Activated naive CD4-positive, alpha-beta T cell (primary cell): ENCODE results near the gene CD248.
A peak's percentile ranks its signal among the peaks of the same experiment; 100 is the strongest.
"Not testable (repeated sequence)": the region's sequence is repeated elsewhere in the genome, so short reads cannot be mapped to it uniquely, and the experiment has no call there.

Experiments
- DNase-seq, 4 experiments: peaks; one replicate each; lab custom pipeline; 2025; lab: John Stamatoyannopoulos, UW

CD248 gene

DNA sequence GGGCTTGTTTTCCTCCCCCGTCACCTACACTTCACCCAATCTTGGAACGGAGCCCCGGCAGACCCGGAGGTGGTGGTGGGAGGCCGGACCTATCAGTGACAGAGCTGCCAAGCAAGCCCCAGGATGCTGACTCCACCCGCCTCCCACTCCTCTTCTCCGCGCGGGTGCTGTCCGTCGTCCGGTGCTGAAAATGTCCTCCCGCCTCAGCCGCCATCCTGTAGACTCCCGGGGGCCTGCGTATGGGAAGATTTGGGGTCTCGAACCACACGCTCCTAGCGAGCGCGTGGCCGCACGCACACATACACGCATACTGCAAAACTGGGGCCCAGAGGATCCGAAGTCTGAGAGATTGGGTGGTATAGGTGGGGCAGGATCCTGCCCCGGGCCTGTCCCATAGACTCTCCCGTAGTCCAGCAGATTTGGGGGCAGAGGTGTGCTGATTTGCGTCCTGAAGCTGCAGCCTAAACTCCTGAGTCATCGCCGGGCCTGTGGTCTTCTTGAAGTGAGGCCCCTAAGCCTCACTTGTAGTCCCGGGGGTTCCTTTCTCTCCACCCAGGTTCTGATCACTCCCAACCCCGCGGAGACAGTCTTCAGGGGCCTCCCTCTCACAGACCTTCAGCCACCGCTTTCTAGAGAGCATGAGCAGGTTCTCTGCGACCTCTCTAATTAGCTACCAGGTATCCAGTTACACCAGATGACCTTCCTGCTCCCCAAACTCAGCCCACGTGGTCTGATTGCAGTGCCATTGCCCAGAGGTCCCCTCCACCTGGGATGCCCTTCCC, 27.1 kb downstream of the CD248 start:
- peak; percentile 68 to 80 (median 74) for DNase-seq

DNA sequence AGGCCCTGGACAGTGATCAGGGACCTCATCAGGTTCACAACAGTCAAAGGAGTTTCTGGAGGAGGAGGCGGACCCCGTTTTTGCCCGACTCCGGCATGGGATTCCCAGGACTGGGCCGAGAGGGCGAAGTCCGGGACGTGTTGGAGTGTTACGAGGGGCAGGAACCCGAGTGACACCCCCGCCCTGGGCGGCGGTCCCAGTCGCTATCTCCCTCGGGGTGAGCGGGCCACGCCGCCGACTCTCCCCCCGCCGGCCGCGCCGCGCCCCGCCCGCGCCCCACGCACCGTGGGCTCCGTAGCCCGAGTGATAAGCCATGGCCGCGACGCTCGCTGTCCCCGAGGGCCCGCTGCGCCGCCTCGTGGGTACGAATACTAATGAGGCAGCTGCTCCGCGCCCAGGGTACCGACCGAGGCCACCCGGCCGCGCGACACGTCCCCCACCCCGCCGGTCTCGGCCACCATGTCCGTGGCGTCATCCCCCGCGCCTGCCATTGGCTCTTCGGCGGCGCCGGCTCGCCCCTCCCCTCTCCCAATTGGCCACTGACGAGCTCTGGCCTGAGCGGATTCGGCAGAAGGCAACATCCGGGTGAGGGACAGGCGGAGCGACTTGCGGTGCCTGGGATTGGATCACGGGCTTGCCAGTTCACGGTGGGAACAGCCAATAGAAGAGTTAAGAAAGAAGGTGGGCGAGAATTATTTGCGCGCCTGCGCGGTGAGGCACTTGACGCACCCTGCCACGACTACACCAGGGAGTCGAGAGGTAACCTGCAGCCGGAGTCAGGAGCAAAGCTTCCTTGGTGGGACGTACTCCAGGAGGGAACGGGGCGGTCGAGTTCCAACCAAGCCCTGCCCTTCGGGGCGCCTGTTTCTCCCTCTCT, 27.9 kb downstream of the CD248 start, which contains the start of gene YIF1A:
YIF1A (minus strand) TSS at position 473 of the 877 bp plus-strand sequence; CDS start at position 315, 158 bp downstream.
- DNase-seq, result peak; percentile 92 to 97 (median 94)

DNA sequence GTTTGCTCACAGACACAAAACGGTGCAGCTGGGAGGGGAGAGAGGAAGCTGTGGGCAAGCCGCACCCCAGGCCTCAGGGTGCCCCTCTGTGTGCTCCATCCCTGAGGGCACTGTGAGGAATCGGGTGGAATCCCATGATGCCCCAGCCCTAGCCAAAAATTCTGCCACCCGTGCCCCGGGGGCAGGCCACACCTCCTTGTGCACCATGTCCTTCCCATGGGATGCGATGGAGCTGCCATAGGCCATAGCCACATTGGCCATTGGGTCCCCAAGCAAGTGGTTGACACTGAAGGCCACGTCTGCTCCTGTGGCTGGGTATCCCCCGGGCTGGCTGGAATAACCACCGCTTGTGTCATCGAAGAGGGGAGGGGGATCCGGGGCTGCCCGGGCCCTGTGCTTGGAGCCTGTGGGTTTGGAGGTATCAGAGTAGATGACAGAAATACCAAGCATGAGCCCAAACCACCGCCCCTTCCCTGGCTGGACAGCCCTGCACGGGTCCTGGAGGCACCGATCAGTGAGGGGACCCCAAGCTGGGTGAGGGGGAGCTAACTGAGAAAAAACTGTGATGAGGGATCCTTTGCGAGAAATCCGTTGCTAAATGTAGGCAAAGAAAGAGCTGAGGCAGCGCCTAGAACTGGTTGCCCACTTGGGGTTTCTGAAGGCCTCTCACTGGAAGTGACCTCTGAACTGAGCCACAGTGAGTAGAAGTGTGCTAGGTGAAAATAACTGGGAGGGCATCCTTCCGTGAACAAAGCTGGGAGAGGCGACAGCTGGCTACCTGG, 28.8 kb downstream of the CD248 start:
- no peak for DNase-seq

DNA sequence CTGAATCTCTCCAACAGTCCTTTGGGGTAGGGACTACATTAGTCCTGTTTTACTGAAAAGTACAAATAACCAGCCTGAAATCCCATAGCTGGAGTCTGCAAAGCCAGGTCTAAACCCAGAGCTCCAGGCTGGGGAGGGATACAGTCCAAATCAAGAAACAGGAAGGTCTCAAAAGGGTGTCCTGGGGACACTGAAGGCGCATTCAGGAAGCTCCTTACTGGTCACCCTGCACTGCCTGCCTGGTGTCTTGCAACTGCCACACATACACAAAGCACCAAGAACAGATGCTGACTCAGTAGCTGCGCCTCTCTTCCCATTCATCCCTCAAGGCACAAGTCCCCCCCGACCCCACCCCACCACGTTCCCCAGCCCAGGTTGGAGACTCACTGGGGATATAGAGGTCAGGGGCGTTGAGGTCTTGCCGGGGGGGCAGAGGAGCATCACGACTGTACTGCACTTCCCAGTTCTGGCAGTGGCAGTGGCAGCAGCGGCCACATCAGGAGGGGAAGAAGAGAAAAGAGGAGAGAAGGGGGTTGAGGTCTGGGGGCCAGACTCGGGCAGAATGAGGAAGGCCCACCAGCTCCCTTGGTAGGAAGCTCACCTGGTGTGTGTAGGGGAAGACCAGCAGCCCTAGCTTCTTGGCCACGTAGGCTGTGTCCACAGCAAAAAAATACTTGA, 29.5 kb downstream of the CD248 start:
- DNase-seq, result no peak

DNA sequence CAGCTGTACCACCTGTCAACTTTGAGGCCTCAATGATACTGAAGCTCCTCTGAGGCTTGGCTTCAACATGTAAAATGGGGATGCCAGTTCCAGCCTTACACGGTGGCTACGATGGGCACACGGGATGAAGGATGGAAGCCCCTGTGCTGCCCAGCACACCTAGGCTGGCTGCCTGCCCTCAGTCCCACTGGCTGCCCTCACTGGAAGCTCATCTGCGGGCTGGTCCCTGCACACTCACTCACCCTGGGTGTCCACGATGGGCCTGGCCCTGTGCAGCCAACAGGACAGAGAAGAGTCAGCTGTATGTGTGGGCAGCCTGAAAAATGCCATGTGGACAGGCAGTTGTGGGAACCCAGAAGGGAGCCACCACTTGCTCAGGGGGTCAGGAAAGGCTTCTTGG, 30.1 kb downstream of the CD248 start:
- DNase-seq, result no peak

DNA sequence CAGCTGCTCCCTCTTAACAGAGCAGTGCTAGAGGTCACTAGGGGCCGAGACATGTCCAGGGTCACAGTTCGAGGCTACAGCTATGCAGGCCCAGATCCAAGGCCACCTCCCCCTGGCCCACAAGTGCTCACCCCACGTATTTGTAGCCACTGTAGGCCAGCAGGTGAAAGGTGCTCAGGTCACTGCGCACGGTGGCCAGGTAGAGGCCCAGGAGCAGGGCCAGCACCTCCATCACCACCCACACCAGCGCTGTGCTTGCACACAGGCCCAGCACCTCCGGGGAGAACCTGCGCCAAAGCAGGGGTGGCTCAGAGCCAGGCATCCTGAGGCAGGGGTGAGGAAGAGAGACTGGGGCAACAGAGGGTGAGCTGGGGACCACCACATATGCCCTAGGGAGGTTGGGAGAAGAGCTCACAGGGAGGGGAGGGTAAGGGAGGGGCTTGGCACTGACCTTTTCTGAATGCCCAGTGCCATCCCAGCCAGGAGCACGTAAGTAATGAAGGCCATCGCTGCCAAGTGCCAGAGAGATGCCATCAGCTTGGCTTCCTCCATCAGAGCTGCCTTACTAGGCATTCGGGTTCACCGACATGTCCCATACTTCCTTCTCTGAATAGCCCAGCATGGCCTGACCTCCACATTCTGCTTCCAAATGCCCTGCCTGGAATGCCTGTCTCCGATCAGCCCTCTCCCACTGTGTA, 31.4 kb downstream of the CD248 start:
- DNase-seq, result no peak

DNA sequence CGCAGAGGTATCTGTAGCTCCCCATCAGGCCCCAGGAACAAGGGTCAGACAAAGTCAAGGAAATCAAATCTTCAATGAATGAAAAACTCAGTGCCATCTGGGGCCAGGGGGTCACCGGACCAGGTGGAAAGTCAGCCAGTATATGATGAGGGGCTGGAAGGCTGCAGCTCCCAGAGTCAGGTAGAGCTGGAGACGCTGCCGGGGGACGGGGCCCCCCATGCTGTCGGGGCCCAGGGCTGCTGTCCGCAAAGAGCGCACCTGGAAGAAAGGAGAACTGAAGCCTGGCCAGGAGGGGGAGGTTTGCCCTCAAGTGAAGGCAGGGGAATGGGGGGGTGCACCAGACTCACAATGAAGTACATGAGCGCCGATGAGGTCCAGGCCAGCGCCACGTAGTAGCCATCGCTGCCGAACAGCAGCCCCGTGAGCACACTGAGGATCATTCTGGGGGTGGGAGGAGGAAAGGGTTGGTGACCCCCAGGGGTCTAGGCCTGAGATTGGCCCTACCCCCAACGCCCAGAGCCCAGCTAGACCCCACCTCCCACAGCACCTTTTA, 32.2 kb downstream of the CD248 start:
- no peak for DNase-seq

DNA sequence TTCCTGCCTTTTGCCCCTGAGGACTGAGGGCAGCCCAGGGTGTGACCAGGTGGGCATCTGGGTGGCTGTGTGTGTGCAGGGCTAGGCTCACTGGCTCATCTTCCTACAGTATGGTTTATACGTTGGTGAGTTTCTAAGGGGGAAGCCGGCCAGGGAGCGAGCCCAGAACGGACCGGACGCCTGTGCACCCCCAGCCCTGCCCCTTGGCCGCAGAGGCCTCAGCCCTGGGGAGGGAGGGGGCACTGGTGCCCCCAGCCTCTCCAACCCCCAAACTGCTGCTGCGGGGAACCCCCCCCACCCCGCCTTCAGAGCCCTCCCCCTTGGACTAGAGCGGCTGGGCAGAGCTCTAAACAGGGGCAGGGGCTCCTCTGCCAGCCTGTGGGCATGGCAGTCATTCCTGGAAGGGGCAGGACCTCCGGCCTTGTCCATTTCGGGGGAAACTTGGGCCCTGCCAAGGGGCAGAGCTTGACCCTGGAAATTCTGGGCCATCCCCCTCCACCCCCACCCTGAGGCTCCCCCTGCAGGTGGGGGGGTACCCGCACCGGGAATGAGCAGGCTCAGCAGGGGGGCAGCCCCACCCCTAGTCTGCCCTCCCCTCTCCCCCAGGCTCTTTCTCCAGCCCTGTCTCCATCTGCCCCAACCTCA, 33.3 kb downstream of the CD248 start:
- DNase-seq, result no peak

DNA sequence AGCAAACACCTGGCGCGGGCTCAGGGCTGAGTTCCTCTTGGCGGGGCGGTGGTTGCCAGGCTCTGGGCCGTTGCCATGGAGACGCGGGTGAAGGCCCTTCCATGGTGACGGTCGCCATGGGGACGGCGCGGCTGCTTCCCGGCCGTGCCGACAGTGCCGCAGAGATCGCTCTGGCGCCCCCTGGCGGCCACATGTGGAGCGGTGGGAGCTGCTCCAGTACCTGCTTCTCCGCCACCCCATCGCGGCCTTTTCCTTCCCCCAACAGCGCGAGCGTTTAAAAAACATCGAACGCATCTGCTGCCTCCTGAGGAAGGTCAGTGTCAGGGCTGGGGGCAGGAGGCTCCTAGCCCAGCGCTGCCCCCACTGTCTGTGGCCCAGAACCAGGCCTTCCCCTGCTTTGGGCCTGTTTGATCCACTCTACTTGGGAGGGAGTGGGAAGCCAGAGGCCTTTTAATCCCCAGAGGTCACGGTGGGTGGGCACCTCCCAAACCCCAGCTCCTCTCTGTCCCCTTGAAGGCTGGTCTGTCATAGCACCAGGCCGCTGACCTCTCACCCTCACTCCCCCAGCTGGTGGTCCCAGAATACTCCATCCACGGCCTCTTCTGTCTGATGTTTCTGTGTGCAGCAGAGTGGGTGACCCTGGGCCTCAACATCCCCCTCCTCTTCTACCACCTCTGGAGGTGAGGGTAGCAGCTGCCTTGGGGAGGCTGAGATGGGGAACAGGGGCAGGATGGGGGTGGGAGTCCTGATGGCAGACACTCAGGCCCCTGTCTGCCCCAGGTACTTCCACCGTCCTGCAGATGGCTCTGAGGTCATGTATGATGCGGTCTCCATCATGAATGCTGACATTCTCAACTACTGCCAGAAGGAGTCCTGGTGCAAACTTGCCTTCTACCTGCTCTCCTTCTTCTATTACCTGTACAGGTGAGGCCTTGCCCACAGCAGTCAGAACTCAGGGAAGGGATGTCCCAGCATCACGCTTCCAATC, 34.1 kb downstream of the CD248 start:
- peak; percentile 91 to 99 (median 99) for DNase-seq

DNA sequence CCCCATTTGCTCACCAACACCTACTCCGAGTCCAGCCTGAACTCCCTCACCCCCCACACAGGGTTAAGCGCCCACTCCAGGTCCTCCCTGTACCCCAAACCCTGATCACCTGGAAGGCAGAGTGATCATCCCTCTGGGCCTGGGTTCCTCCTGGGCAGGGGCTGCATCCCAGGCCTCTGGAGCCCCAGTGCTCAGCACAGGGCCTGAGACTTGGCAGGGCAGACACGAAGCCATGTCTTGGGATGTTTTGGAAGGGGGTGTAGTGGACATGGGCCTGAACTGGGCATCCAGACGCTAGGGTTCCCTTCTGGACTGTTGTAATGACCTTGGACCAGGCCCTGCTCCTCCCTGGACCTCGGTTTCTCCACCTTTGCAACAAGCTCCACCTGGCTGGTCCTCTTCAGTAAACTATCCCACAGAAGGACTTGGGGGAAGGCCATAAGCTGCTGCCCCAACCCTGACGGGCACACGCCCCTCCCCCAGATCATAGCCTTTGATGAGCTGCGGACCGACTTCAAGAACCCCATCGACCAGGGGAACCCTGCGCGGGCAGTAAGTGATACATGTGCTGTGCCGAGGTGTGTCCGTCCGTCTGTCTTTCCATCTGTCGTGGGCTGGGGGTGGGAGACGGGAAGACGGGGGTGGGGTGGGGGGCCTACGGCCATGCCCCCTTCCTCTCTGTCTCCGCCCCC, 34.9 kb downstream of the CD248 start:
- no peak for DNase-seq

DNA sequence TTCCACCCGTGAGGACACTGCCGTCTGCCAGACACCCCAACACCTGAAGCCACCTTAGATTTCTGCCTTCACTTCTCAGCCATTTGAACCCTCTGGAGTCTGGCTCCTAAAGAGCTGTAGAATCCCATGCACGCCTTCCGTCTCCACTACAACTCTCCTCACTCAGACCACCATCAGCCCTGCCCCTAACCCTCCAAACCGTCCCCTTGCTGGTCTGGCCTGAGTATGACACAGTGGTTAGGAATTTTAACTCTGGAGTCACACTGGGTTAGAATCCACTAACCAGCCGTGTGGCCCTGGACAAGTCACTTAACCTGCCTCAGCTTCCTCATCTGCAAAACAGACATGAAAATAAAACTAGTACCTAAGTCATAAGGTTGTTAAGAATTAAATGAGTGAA, 35.8 kb downstream of the CD248 start:
- no peak for DNase-seq

DNA sequence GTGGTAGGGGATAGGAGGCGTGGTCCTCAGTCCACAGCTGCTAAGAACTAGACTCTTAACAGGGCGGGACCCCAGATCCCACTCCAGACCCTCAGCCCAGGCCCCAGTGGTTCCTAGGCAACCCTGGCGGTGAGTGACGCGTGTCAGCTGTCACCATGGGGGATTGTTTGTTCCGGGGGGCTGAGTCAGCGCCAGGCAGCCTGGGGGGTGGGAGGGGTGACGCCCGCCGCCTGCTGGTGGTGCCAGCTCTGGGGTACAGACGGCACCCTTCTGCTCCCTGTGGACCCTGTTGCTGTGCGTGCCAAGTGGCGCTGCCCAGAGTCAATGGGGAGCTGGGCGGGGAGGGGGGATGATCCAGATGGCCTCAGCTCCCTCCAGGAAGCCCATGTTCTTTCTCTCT, 36.4 kb downstream of the CD248 start:
- DNase-seq, result no peak

DNA sequence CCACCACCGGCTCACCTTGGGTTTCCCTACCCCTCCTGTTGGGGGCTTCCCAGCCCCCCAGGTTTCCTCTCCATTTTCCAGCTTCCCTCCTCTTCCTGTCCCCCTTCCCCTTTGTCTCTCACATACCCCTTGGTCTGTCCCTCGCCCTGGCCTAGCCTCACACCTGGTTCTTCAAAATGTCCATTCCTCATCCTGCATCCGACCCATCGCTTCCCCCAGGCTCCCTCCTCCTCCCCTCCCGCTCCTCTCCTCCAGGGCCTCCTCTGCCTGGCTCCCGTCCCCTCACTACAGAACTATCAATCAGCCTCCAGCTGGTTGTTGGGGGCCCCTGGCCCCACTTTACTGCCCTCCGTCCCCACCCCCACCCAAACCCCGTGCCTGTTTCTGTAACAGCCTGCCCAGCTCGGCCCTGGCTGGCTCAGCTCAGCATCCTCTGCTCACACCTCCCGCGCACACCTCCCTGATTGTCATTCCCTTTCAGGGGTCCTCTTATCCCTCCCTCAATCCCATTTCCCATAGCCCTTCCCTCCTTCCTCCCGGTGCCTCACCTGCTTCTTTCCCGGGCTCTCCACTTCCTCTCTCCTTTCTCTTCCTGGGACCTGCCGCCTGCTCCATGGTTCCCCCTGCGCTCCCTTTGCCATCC, 37.6 kb downstream of the CD248 start:
- DNase-seq, result no peak

DNA sequence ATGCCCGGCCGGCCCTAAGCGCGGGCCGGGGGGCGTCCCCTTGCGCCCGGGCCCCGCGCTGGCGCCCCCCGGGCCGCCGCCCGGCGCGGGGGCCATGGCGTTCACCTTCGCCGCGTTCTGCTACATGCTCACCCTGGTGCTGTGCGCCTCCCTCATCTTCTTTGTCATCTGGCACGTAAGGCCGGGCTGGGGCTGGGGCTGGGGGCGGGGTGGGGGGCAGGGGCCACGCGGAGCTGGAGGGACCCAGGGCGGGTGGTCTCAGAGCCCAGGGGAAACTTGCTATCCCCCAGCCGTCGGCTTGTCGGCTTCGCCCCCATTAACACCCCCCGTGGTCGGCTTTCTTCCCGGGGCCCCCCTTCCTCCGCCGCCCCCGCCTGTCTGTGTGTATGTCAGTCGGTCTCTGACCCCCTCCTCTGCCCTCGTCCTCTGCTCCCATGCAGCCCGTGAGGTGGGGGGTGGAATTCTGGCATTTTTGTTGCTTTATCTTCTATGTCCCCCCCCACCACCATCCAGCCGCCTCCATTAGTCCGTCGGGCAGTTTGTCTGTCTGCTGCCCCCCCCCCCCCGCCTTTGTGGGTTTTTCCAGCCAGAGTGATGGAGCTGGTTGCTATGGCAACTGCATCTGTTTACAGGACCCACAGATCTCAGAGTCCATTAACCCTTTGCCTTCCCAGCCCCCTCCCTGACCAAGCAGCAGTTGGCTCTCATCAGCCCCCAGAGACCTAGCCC, 38.3 kb downstream of the CD248 start:
- DNase-seq, result no peak

DNA sequence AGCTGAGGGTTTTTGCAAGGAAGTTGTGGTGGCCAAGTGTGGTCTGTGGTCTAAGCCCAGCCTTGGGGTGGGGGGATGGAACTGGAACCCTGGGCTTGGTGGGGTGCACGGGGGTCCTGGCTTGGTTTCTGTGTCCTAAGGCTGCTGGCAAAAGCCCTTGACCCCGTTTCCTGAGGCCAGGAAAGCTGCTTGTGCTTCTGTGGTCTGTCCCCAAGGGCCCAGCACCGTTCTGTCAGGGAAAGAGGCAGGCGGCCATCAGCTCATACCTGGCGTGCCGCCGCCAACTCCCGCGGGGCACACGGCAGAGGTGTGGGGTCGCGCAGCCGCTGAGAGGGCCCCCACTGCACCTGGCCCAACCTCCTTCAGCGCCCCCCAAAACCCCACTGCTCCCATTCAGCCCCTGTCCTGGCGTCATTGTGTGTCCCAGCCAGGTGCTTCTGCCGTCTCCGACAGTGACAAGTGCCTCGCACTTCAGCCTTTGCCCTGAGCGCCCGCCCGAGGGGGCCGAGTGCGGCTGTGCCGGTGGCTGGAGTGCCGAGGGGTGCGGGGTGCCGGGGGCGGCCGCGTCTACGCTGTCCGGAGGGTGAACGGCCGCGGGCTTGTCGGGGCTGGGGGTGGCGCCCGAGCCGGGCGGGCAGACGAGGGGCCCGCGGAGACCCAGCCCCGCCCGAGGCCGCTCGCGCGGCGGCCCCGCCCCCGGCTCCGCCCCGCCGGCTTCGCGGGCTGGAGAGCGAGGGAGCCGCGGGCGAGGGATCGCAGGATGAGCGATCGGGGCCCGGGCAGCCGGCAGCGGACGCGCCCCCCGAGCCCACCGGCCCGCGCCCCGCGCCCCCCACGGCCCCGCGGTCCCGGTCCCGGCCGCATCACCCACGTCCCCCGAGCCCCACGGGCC, 39.1 kb downstream of the CD248 start, which contains the start of gene CNIH2:
CNIH2 (plus strand) TSS at position 705 of the 892 bp plus-strand sequence. CDS start 282 bp downstream, outside the sequence.
- DNase-seq, result peak in 2 of 4 experiments; percentile 18 to 44

DNA sequence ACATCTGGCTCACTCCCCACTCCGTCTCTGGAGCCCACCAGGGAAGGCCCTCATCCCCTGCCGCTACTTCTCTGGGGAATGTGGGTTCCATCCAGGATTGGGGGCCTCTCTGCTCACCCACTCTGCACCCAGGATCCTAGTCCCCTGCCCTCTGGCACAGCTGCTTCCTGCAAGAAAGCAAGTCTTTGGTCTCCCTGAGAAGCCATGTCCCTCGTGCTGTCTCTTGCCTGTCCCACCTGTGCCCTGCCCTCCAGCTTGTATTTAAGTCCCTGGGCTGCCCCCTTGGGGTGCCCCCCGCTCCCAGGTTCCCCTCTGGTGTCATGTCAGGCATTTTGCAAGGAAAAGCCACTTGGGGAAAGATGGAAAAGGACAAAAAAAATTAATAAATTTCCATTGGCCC, 39.8 kb downstream of the CD248 start:
- not testable (repeated sequence) for DNase-seq
